WTC11 (cell line): ENCODE results near the gene PRKD1. TPM values are rescaled to one million over a fixed set of nuclear protein-coding genes. Genes with fewer than 3 reads are reported as not detected.

Experiments used
- ATAC-seq: fragments of 200-7000 bp; cut with Tn5 transposase; 2 replicates; pipeline ENCODE4 v1.10.0; 2021; ENCODE audit warnings: mild to moderate bottlenecking, moderate library complexity
- CTCF ChIA-PET: fragments of 300-600 bp; sonication (Branson Sonifier 250); formaldehyde crosslinking; loops from one replicate; lab custom pipeline; 2021; ENCODE audit warnings: antibody characterized with exemption; lab: Charles Lee
- POLR2A ChIA-PET: fragments of 350-600 bp; sonication (Branson Sonifier 250); formaldehyde crosslinking; loops from one replicate; lab custom pipeline; 2021; ENCODE audit warnings: antibody characterized with exemption; lab: Charles Lee
- DNase-seq: peaks from one replicate; pipeline ENCODE4 v3.0.0; 2021; ENCODE audit warnings: low spot score
- H3K27ac Mint-ChIP-seq: 2 replicates; pipeline ENCODE4 v1.8.0; 2021; ENCODE audit warnings: mixed read lengths
- H3K27me3 Mint-ChIP-seq: 2 replicates; pipeline ENCODE4 v1.8.0; 2021; ENCODE audit warnings: low read depth, mild to moderate bottlenecking, moderate library complexity, mixed read lengths
- H3K36me3 Mint-ChIP-seq: 2 replicates; pipeline ENCODE4 v1.8.0; 2021; ENCODE audit warnings: mixed read lengths
- H3K4me1 Mint-ChIP-seq: 2 replicates; pipeline ENCODE4 v1.8.0; 2022; ENCODE audit warnings: mixed read lengths
- H3K4me3 Mint-ChIP-seq: 2 replicates; pipeline ENCODE4 v1.8.0; 2021; ENCODE audit warnings: mild to moderate bottlenecking, moderate library complexity, mixed read lengths
- H3K9me3 Mint-ChIP-seq: 2 replicates; pipeline ENCODE4 v1.8.0; 2021; ENCODE audit warnings: mixed read lengths
- AFF4 ChIP-seq: sonication (generic); formaldehyde crosslinking; IDR thresholded peaks from 2 replicates; pipeline ENCODE4 v1.8.1; 2023; ENCODE audit warnings: mild to moderate bottlenecking, missing genetic modification reagents, borderline replicate concordance
- AR ChIP-seq: fragments of 250-450 bp; sonication (Bioruptor Pico); IDR thresholded peaks from 2 replicates; pipeline ENCODE4 v1.9.0; 2021; ENCODE audit warnings: mild to moderate bottlenecking
- CREM ChIP-seq: sonication (generic); formaldehyde crosslinking; IDR thresholded peaks from 2 replicates; pipeline ENCODE4 v1.8.1; 2022; ENCODE audit warnings: mild to moderate bottlenecking, missing genetic modification reagents, moderate library complexity
- HMGA2 ChIP-seq: fragments of 250-450 bp; sonication (Bioruptor Pico); IDR thresholded peaks from 2 replicates; pipeline ENCODE4 v1.4.0; 2021; ENCODE audit warnings: mild to moderate bottlenecking, moderate library complexity
- JUN ChIP-seq: sonication (generic); formaldehyde crosslinking; IDR thresholded peaks from 2 replicates; pipeline ENCODE4 v1.8.0; 2023; ENCODE audit warnings: mild to moderate bottlenecking, missing genetic modification reagents
- MXD4 ChIP-seq: fragments of 250-450 bp; sonication (Bioruptor Pico); IDR thresholded peaks from 2 replicates; pipeline ENCODE4 v1.8.0; 2021; ENCODE audit warnings: mild to moderate bottlenecking, moderate library complexity, borderline replicate concordance
- TEAD4 ChIP-seq: sonication (generic); formaldehyde crosslinking; IDR thresholded peaks from 2 replicates; pipeline ENCODE4 v1.8.0; 2022; ENCODE audit warnings: mild to moderate bottlenecking, missing genetic modification reagents
- ZNF232 ChIP-seq: sonication (generic); formaldehyde crosslinking; IDR thresholded peaks from 2 replicates; pipeline ENCODE4 v1.8.0; 2022; ENCODE audit warnings: mild to moderate bottlenecking, missing genetic modification reagents
- ZNF532 ChIP-seq: fragments of 250-450 bp; sonication (Bioruptor Pico); IDR thresholded peaks from 2 replicates; pipeline ENCODE4 v1.9.0; 2021; ENCODE audit warnings: mild to moderate bottlenecking, borderline replicate concordance
- total RNA-seq: library from RNA; stranded (reverse); gene quantifications from 3 replicates; pipeline ENCODE4 v1.2.3, GENCODE V29; 2021
- TF ChIP-seq, protein P1 (sequence below): sonication (generic); formaldehyde crosslinking; IDR thresholded peaks from 2 replicates; pipeline ENCODE4 v1.8.0; 2022; ENCODE audit warnings: mild to moderate bottlenecking, missing genetic modification reagents
- TF ChIP-seq, protein P2 (sequence below): fragments of 250-450 bp; sonication (Bioruptor Pico); IDR thresholded peaks from 2 replicates; pipeline ENCODE4 v1.9.0; 2021; ENCODE audit warnings: mild to moderate bottlenecking

The PRKD1 gene
- total RNA-seq, 1 experiment from 2014 or later: 7.6 TPM

GRCh38 chr14:29645117-29645516, 282.5 kb downstream of the PRKD1 start:
- ChIA-PET CTCF (no interaction called here), POLR2A (no interaction called here)
- peaks cover 37% of the 10 kb centered on the region for H3K36me3 Mint-ChIP-seq
- peaks cover 36% of the 10 kb centered on the region for H3K9me3 Mint-ChIP-seq
- H3K27me3 Mint-ChIP-seq: peaks cover 3% of the 10 kb centered on the region; the same call in 1 of the 2 replicates
- no peak overlapping the region for H3K4me3 Mint-ChIP-seq
- H3K4me1 Mint-ChIP-seq: peaks cover 28% of the 10 kb centered on the region
- ATAC-seq (no peak), DNase-seq (no peak)
- H3K27ac Mint-ChIP-seq: no peak overlapping the region
- no peak for TF ChIP-seq AR (CRISPR knock-in tag)
- TF ChIP-seq, protein P1, sequence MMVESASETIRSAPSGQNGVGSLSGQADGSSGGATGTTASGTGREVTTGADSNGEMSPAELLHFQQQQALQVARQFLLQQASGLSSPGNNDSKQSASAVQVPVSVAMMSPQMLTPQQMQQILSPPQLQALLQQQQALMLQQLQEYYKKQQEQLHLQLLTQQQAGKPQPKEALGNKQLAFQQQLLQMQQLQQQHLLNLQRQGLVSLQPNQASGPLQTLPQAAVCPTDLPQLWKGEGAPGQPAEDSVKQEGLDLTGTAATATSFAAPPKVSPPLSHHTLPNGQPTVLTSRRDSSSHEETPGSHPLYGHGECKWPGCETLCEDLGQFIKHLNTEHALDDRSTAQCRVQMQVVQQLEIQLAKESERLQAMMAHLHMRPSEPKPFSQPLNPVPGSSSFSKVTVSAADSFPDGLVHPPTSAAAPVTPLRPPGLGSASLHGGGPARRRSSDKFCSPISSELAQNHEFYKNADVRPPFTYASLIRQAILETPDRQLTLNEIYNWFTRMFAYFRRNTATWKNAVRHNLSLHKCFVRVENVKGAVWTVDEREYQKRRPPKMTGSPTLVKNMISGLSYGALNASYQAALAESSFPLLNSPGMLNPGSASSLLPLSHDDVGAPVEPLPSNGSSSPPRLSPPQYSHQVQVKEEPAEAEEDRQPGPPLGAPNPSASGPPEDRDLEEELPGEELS (CRISPR knock-in tag): no peak
- no peak for TF ChIP-seq ZNF232 (CRISPR knock-in tag)
- TF ChIP-seq JUN: no peak
- no peak for TF ChIP-seq HMGA2 (CRISPR knock-in tag)
- TF ChIP-seq, protein P2, sequence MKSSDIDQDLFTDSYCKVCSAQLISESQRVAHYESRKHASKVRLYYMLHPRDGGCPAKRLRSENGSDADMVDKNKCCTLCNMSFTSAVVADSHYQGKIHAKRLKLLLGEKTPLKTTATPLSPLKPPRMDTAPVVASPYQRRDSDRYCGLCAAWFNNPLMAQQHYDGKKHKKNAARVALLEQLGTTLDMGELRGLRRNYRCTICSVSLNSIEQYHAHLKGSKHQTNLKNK: no peak

- POLR2A ChIA-PET: no interaction called here
- Mint-ChIP-seq H3K27ac (no peak overlapping the region), H3K4me1 (peaks cover 15% of the 10 kb centered on the region), H3K4me3 (no peak overlapping the region), H3K27me3 (peaks cover 3% of the 10 kb centered on the region; the same call in 1 of the 2 replicates), H3K9me3 (peaks cover 25% of the 10 kb centered on the region), H3K36me3 (peaks cover 26% of the 10 kb centered on the region)
- CTCF ChIA-PET: no interaction called here
- no peak for ATAC-seq
- DNase-seq: no peak
- TF ChIP-seq MXD4 (CRISPR knock-in tag) (no peak), CREM (no peak), ZNF532 (CRISPR knock-in tag) (no peak), AFF4 (CRISPR knock-in tag) (no peak), TEAD4 (CRISPR knock-in tag) (no peak), AR (CRISPR knock-in tag) (no peak)
These were observed 284.0 kb downstream of the PRKD1 start for GRCh38 chr14:29643433-29644211.
